GM13977 (cell line): Measurements from ENCODE around the gene FGGY.

Experiments used
- DNase-seq: peaks from one replicate; pipeline ENCODE4 v3.0.0; 2012; ENCODE audit warnings: low spot score
- CTCF ChIP-seq: IDR thresholded peaks from 2 replicates; pipeline ENCODE4 v1.5.1; 2012; ENCODE audit warnings: mild to moderate bottlenecking, control low read depth; ENCODE audit not compliant: insufficient read depth; ENCODE audit errors: extremely low read depth, missing control alignments
- in situ Hi-C: fragments of 300-500 bp; cut with MboI; formaldehyde crosslinking; loops from one replicate; pipeline ENCODE4 v1.12.0; 2022; ENCODE audit warnings: low sequenced_read_pairs, low pct_unique_long_range_greater_than_20kb, mixed read lengths, inconsistent platforms; ENCODE audit not compliant: unreplicated experiment

Gene FGGY

DNA sequence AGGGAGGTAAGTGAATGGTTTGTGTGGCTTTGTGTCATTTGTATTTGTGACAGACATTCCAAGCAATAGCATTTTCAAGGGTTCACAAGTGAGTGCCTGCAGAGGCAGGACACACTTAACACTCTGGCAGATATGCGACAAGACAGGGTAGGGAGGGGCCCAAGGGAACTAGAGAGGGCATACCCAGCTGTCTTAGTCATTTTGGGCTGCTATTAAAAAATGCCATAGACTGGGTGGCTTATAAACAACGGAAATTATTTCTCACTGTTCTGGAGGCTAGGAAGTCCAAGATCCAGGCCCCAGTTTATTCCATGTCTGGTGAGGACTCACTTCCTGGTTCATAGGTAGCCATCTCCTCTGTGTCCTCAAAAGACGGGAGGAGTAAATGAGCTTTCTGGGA, 137.4 kb downstream of the FGGY start:
- in situ Hi-C loops = no loop called here
- TF ChIP-seq CTCF = no peak
- no peak for DNase-seq

DNA sequence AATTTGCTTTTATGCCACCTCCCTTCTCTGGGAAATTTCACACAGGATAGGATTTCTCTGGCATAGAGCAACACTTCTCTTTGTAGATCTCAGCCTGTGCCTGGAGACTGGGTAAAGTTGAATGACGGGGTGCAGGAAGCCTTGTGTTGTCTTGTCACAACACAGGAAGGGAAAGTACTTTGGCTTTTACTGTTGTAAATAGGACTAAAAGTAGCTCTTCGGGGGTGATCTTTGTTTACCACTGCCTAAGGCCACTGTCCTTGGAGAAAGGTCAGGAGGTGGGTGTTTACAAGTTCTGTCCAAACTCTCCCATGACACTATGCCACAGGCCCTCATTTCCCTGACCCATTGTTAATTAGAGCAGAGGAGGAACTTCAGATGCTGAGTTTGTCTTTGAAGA, 139.7 kb downstream of the FGGY start:
- in situ Hi-C loops = no loop called here
- TF ChIP-seq CTCF = no peak

DNA sequence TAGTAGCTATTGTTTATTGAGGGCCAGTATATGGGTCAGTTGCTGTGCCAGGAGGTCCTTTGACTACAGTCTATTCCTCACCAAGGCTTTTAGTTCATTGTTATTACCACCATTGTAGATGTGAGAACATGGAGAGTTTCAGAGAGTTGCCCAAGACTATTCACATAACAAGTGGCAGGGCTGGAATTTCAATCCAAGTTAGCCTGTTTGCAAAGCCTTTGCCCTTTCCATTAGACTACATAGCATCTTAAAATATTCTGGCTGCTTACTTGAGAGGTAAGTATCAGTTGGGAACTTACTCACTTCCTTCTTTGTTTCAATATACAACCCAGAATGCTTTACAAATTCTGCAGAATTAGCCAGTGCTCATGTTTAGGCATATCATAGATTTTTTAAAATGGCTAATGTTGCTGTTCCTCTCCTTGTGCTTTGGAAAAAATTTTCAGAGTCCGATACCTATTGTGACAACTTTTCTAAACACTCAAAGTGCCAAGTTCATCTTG, 141.2 kb downstream of the FGGY start:
- in situ Hi-C loops = no loop called here
- no peak for DNase-seq
- no peak for TF ChIP-seq CTCF

More for the DNA sequence above, 139.7 kb downstream of the FGGY start:
- DNase-seq = no peak

DNA sequence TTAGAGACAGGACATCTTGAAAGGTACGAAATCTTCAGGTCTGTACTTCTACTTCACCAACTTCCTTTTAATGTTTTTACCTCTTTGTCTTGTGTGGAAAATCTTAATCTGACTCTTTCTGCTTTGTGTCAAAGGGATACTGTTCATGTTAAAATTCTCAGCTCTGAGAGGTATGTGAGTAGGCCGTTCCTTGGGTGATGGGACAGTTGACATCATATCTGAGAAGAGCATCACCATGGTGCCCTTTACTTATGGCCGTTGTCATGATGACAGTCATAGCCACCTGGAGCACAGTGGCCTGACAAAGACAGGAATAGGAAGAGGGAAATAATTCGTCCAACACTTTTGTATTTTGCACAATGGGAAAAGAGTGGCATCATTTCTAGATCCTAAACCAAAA, 145.6 kb downstream of the FGGY start:
- no peak for DNase-seq
- no peak for TF ChIP-seq CTCF
- in situ Hi-C loops = no loop called here

GRCh38 chr1:59443310-59443709, 146.4 kb downstream of the FGGY start:
- DNase-seq = no peak
- in situ Hi-C loops = no loop called here
- no peak for TF ChIP-seq CTCF

DNA sequence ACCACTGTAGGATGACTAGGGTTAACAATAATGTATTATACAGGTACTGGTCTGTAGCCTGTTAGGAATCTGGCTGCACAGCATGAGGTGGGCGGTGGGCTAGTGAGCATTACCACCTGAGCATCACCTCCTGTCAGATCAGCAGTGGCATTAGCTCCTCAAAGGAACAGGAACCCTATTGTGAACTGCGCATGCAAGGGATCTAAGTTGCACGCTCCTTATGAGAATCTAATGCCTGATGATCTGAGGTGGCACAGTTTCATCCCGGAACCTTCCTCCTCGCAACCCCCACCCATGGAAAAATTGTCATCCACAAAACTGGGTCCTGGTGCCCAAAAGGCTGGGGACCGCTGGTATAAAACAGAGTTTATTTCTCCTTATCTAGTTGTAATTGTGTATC, 147.6 kb downstream of the FGGY start:
- in situ Hi-C loops = no loop called here
- no peak for TF ChIP-seq CTCF
- DNase-seq = no peak

GRCh38 chr1:59445040-59445439, 148.1 kb downstream of the FGGY start:
- no peak for TF ChIP-seq CTCF
- in situ Hi-C loops = no loop called here
- no peak for DNase-seq
